GM21723 (cell line): ENCODE measurements around the gene COLEC11.
"Not testable (repeated sequence)": the region's sequence is repeated elsewhere in the genome, so short reads cannot be mapped to it uniquely, and the experiment has no call there.

Source experiments
- ATAC-seq: cut with Tn5 transposase; IDR thresholded peaks from one replicate; pipeline ENCODE4 v1.9.1; 2021; ENCODE audit warnings: mild to moderate bottlenecking, moderate library complexity; ENCODE audit not compliant: unreplicated experiment

Gene COLEC11

GRCh38 chr2:3651691-3652648 is 57.1 kb downstream of the COLEC11 start:
- ATAC-seq, result peak; percentile 88

GRCh38 chr2:3652896-3653625 is 58.1 kb downstream of the COLEC11 start:
- ATAC-seq, result no peak

- no peak for ATAC-seq
Measured at GRCh38 chr2:3654011-3654410, 59.1 kb downstream of the COLEC11 start.

GRCh38 chr2:3654531-3655225 is 59.8 kb downstream of the COLEC11 start:
- ATAC-seq, result no peak

GRCh38 chr2:3655871-3656761 is 61.2 kb downstream of the COLEC11 start:
- ATAC-seq, result no peak

GRCh38 chr2:3656762-3657721 is 62.1 kb downstream of the COLEC11 start:
- no peak for ATAC-seq

GRCh38 chr2:3657881-3658280 is 63.0 kb downstream of the COLEC11 start, which contains the start of gene ALLC:
TSS of gene ALLC (plus strand) at chr2:3658200. CDS start at chr2:3671158, 12,958 bp downstream.
- no peak for ATAC-seq

GRCh38 chr2:3659447-3660432 is 64.8 kb downstream of the COLEC11 start:
- no peak for ATAC-seq

- ATAC-seq, result not testable (repeated sequence)
Measured at GRCh38 chr2:3660640-3661039, 65.7 kb downstream of the COLEC11 start.

- ATAC-seq, result no peak
Measured at GRCh38 chr2:3661149-3661660, 66.3 kb downstream of the COLEC11 start.

- no peak for ATAC-seq
Measured at GRCh38 chr2:3662239-3662638, 67.3 kb downstream of the COLEC11 start.

- ATAC-seq, result no peak
Measured at GRCh38 chr2:3664118-3664517, 69.2 kb downstream of the COLEC11 start.

- ATAC-seq, result no peak
Measured at GRCh38 chr2:3664925-3665324, 70.0 kb downstream of the COLEC11 start.

- ATAC-seq, result no peak
Measured at GRCh38 chr2:3665886-3666612, 71.1 kb downstream of the COLEC11 start.

GRCh38 chr2:3666613-3666975 is 71.7 kb downstream of the COLEC11 start:
- no peak for ATAC-seq

- ATAC-seq, result no peak
Measured at GRCh38 chr2:3667151-3667631, 72.3 kb downstream of the COLEC11 start.

GRCh38 chr2:3669656-3670055 is 74.7 kb downstream of the COLEC11 start:
- ATAC-seq, result no peak
